T-cell (primary cell): ENCODE results near the gene SETSIP. TPM values are rescaled to one million over a fixed set of nuclear protein-coding genes. Genes with fewer than 3 reads are reported as not detected.
"Not testable (repeated sequence)": the region's sequence is repeated elsewhere in the genome, so short reads cannot be mapped to it uniquely, and the experiment has no call there.

Experiments
- ATAC-seq, 4 experiments: fragments of 200-7000 bp in 3 of 4; fragments of 150-1000 bp in 1 of 4; cut with Tn5 transposase; replicated peaks in 1 of 4; 1 replicate in 3 of 4; 2 replicates in 1 of 4; pipeline ENCODE4 v1.10.0; 2021; ENCODE audit warnings: moderate library complexity in 3 of 4, mild to moderate bottlenecking in 2 of 4, moderate number of reproducible peaks in 1 of 4
- CTCF ChIA-PET, 2 donors: fragments of 300-600 bp; sonication (Branson Sonifier 250); formaldehyde crosslinking; loops; one replicate each; lab custom pipeline; 2022; ENCODE audit warnings: antibody characterized with exemption in 2 of 2; lab: Charles Lee
- POLR2A ChIA-PET, 2 donors: fragments of 300-600 bp; sonication (Branson Sonifier 250); formaldehyde crosslinking; loops; one replicate each; lab custom pipeline; 2022; ENCODE audit warnings: antibody characterized with exemption in 2 of 2; lab: Charles Lee
- DNase-seq, 35 experiments: peaks; one replicate each; pipeline versions ENCODE4 v3.0.0 to v3.0.0-alpha.2; 2013 to 2023
- H3K27ac ChIP-seq: one replicate; pipeline ENCODE4 v1.5.1; 2013; ENCODE audit warnings: low read length
- H3K27me3 ChIP-seq, 2 experiments: replicated peaks in 1 of 2; 1 replicate in 1 of 2; 2 replicates in 1 of 2; pipeline versions ENCODE4 v1.6.1 to v1.7.0; 2013; ENCODE audit warnings: low read length in 1 of 2, mixed read lengths in 1 of 2; ENCODE audit not compliant: control insufficient read depth in 2 of 2, insufficient read depth in 2 of 2; ENCODE audit errors: extremely low read depth in 1 of 2
- H3K36me3 ChIP-seq, 2 donors: 1 replicate in 1 of 2; 2 replicates in 1 of 2; pipeline versions ENCODE4 v1.6.1 to v1.7.0; 2013; ENCODE audit warnings: low read length in 1 of 2; ENCODE audit not compliant: control insufficient read depth in 2 of 2, insufficient read depth in 1 of 2; ENCODE audit errors: extremely low read depth in 1 of 2
- H3K4me1 ChIP-seq, 2 experiments: 1 replicate in 1 of 2; 2 replicates in 1 of 2; pipeline versions ENCODE4 v1.6.1 to v1.7.0; 2013; ENCODE audit warnings: low read length in 2 of 2, mixed read lengths in 1 of 2; ENCODE audit not compliant: insufficient read depth in 2 of 2, control insufficient read depth in 1 of 2; ENCODE audit errors: extremely low read depth in 1 of 2
- H3K4me3 ChIP-seq, 2 donors: 1 replicate in 1 of 2; 2 replicates in 1 of 2; pipeline versions ENCODE4 v1.5.1 to v1.7.0; 2013; ENCODE audit warnings: mild to moderate bottlenecking in 2 of 2, low read length in 1 of 2, moderate library complexity in 1 of 2; ENCODE audit not compliant: control insufficient read depth in 1 of 2; ENCODE audit errors: extremely low read depth in 1 of 2
- H3K9me3 ChIP-seq: 2 replicates; pipeline ENCODE4 v1.7.0; 2013
- H3K27ac Mint-ChIP-seq, 2 donors: one replicate each; pipeline ENCODE4 v1.8.0; 2020 to 2021; ENCODE audit warnings: mild to moderate bottlenecking in 2 of 2, mixed read lengths in 2 of 2
- H3K27me3 Mint-ChIP-seq, 2 donors: one replicate each; pipeline ENCODE4 v1.8.0; 2021 to 2022; ENCODE audit warnings: mixed read lengths in 2 of 2
- H3K36me3 Mint-ChIP-seq: one replicate; pipeline ENCODE4 v1.8.0; 2021; ENCODE audit warnings: mixed read lengths
- H3K4me1 Mint-ChIP-seq, 3 donors: one replicate each; pipeline ENCODE4 v1.8.0; 2020 to 2022; ENCODE audit warnings: mixed read lengths in 3 of 3, mild to moderate bottlenecking in 1 of 3
- H3K4me3 Mint-ChIP-seq, 3 donors: one replicate each; pipeline ENCODE4 v1.8.0; 2020 to 2022; ENCODE audit warnings: mild to moderate bottlenecking in 3 of 3, mixed read lengths in 3 of 3, moderate library complexity in 3 of 3
- H3K9me3 Mint-ChIP-seq, 3 donors: one replicate each; pipeline ENCODE4 v1.8.0; 2020 to 2022; ENCODE audit warnings: mixed read lengths in 3 of 3
- WGBS: methylation state at CpG from one replicate; pipeline ENCODE4 v1.1.5; 2013; ENCODE audit warnings: missing lambda C conversion rate; ENCODE audit not compliant: insufficient coverage; 5-methylcytosine and 5-hydroxymethylcytosine counted together
- total RNA-seq, 35 experiments: library from RNA in 6 of 35; stranded (reverse) in 6 of 35; fragments of 120-200 nt in 1 of 35; gene quantifications; one replicate each; pipeline versions ENCODE4 v1.2.1 to v1.2.4 and lab custom pipeline; 2013 to 2026

Gene SETSIP
- total RNA-seq, 5 donors from 2014 or later (not counting 1 experiment from before 2014, with no cell fraction given), result not detected

- H3K27ac Mint-ChIP-seq, result no peak overlapping the region
- Histone ChIP-seq H3K27me3 (no peaks in the 10 kb centered on the region), H3K27ac (no peak overlapping the region), H3K36me3 (no peaks in the 10 kb centered on the region), H3K4me1 (peaks cover 3 to 8% of the 10 kb centered on the region in 2 experiments), H3K4me3 (no peak overlapping the region), H3K9me3 (no peaks in the 10 kb centered on the region)
- no peak for ATAC-seq
- H3K4me3 Mint-ChIP-seq, result no peak overlapping the region
- no peaks in the 10 kb centered on the region for H3K9me3 Mint-ChIP-seq
- ChIA-PET CTCF (no interaction called here), POLR2A (interaction anchor here in 1 of 2 donors (0.7 kb wide), 1 partner anchor 9 kb away, joined by 3 read pairs; no protein-coding TSS in a partner anchor)
- DNase-seq, result no peak
- no peaks in the 10 kb centered on the region for H3K27me3 Mint-ChIP-seq
- peaks cover 0 to 14% (median 13%) of the 10 kb centered on the region in 3 donors for H3K4me1 Mint-ChIP-seq
- WGBS, result no CpG with 5 or more reads among the region's 5 CpGs
- H3K36me3 Mint-ChIP-seq, result no peaks in the 10 kb centered on the region
Measured at GRCh38 chr1:92076363-92076762, 1.2 kb upstream of the SETSIP start.

GRCh38 chr1:92074446-92074845 is 765 bp downstream of the SETSIP start:
- DNase-seq, H3K27me3 ChIP-seq, ATAC-seq, H3K9me3 Mint-ChIP-seq, H3K27ac Mint-ChIP-seq, H3K36me3 ChIP-seq, POLR2A ChIA-PET, H3K4me3 Mint-ChIP-seq, H3K27me3 Mint-ChIP-seq, H3K4me1 ChIP-seq, H3K4me1 Mint-ChIP-seq, H3K36me3 Mint-ChIP-seq, H3K9me3 ChIP-seq, CTCF ChIA-PET, H3K4me3 ChIP-seq, H3K27ac ChIP-seq: not testable (repeated sequence)

- CTCF ChIA-PET, result interaction anchor here in 1 of 2 donors (1.2 kb wide), 1 partner anchor 26 kb away, joined by 4 read pairs; no protein-coding TSS in a partner anchor
- H3K4me1 Mint-ChIP-seq, result no peaks in the 10 kb centered on the region
- no peaks in the 10 kb centered on the region for H3K9me3 Mint-ChIP-seq
- H3K27me3 ChIP-seq, result no peaks in the 10 kb centered on the region
- no peak overlapping the region for H3K27ac ChIP-seq
- no peaks in the 10 kb centered on the region for H3K9me3 ChIP-seq
- H3K4me3 Mint-ChIP-seq, result no peak overlapping the region
- no peaks in the 10 kb centered on the region for H3K27me3 Mint-ChIP-seq
- no peaks in the 10 kb centered on the region for H3K36me3 Mint-ChIP-seq
- no peak overlapping the region for H3K4me3 ChIP-seq
- DNase-seq (no peak), ATAC-seq (no peak)
- no peaks in the 10 kb centered on the region for H3K4me1 ChIP-seq
- no CpG with 5 or more reads among the region's 2 CpGs for WGBS
- no peak overlapping the region for H3K27ac Mint-ChIP-seq
- H3K36me3 ChIP-seq, result no peaks in the 10 kb centered on the region
- POLR2A ChIA-PET, result no interaction called here
Measured at GRCh38 chr1:92070892-92071291, 4.3 kb downstream of the SETSIP start.

- H3K9me3 ChIP-seq, result no peaks in the 10 kb centered on the region
- POLR2A ChIA-PET, result interaction anchor here in 1 of 2 donors (0.6 kb wide), 1 partner anchor 648 kb away, joined by 3 read pairs; no protein-coding TSS in a partner anchor
- H3K27ac Mint-ChIP-seq, result no peak overlapping the region
- peaks cover 0 to 4% of the 10 kb centered on the region in 2 experiments for H3K27me3 ChIP-seq
- H3K4me1 Mint-ChIP-seq, result no peaks in the 10 kb centered on the region
- 92% methylated on average over 6 of the region's 8 CpGs for WGBS
- no peaks in the 10 kb centered on the region for H3K9me3 Mint-ChIP-seq
- no peaks in the 10 kb centered on the region for H3K36me3 Mint-ChIP-seq
- H3K4me3 ChIP-seq, result no peak overlapping the region
- no peaks in the 10 kb centered on the region for H3K36me3 ChIP-seq
- no peak overlapping the region for H3K27ac ChIP-seq
- no peaks in the 10 kb centered on the region for H3K27me3 Mint-ChIP-seq
- no peak for ATAC-seq
- H3K4me3 Mint-ChIP-seq, result no peak overlapping the region
- DNase-seq, result no peak
- CTCF ChIA-PET, result no interaction called here
- H3K4me1 ChIP-seq, result no peaks in the 10 kb centered on the region
Measured at GRCh38 chr1:92066321-92066720, 8.9 kb downstream of the SETSIP start.

GRCh38 chr1:92065042-92065441 is 10.2 kb downstream of the SETSIP start:
- POLR2A ChIA-PET, result no interaction called here
- Histone ChIP-seq H3K9me3 (no peaks in the 10 kb centered on the region), H3K4me3 (no peak overlapping the region), H3K4me1 (no peaks in the 10 kb centered on the region), H3K36me3 (no peaks in the 10 kb centered on the region), H3K27me3 (peaks cover 0 to 4% of the 10 kb centered on the region in 2 experiments), H3K27ac (no peak overlapping the region)
- CTCF ChIA-PET, result no interaction called here
- H3K27ac Mint-ChIP-seq, result no peak overlapping the region
- no peak overlapping the region for H3K4me3 Mint-ChIP-seq
- no peaks in the 10 kb centered on the region for H3K36me3 Mint-ChIP-seq
- no peak for DNase-seq
- no peaks in the 10 kb centered on the region for H3K27me3 Mint-ChIP-seq
- ATAC-seq, result no peak
- H3K4me1 Mint-ChIP-seq, result no peaks in the 10 kb centered on the region
- no peaks in the 10 kb centered on the region for H3K9me3 Mint-ChIP-seq
- WGBS, result no CpG with 5 or more reads among the region's 3 CpGs

GRCh38 chr1:92051948-92052347 is 23.3 kb downstream of the SETSIP start:
- Mint-ChIP-seq H3K36me3 (no peaks in the 10 kb centered on the region), H3K9me3 (no peaks in the 10 kb centered on the region), H3K4me3 (no peak overlapping the region), H3K27me3 (peaks cover 2 to 7% of the 10 kb centered on the region in 2 donors), H3K4me1 (no peaks in the 10 kb centered on the region), H3K27ac (no peak overlapping the region)
- no peak overlapping the region for H3K4me3 ChIP-seq
- DNase-seq (no peak), ATAC-seq (no peak)
- ChIA-PET CTCF (no interaction called here), POLR2A (no interaction called here)
- no peaks in the 10 kb centered on the region for H3K36me3 ChIP-seq
- H3K9me3 ChIP-seq, result no peaks in the 10 kb centered on the region
- no peak overlapping the region for H3K27ac ChIP-seq
- no peaks in the 10 kb centered on the region for H3K27me3 ChIP-seq
- H3K4me1 ChIP-seq, result no peaks in the 10 kb centered on the region
